HepG2 (cell line): ENCODE results near the gene PTGIS. TPM values are rescaled to one million over a fixed set of nuclear protein-coding genes. Genes with fewer than 3 reads are reported as not detected.

Experiments
- BCL6 ChIP-seq: IDR thresholded peaks from 2 replicates; pipeline ENCODE4 v1.6.1; 2016; ENCODE audit warnings: missing genetic modification reagents, missing compliant biosample characterization
- CEBPZ ChIP-seq: IDR thresholded peaks from 2 replicates; pipeline ENCODE4 v1.6.1; 2012; ENCODE audit warnings: low read length, improper control_type of control experiment
- FOXC1 ChIP-seq: sonication (generic); formaldehyde crosslinking; IDR thresholded peaks from 2 replicates; pipeline ENCODE4 v1.8.0; 2022; ENCODE audit warnings: mild to moderate bottlenecking, missing genetic modification reagents, borderline replicate concordance
- HMGXB3 ChIP-seq: sonication (generic); formaldehyde crosslinking; IDR thresholded peaks from 2 replicates; pipeline ENCODE4 v1.4.0; 2020; ENCODE audit warnings: missing genetic modification reagents, borderline replicate concordance
- NBN ChIP-seq: fragments of 450-650 bp; conservative IDR thresholded peaks from 2 replicates; pipeline ENCODE4 v1.6.1; 2017
- NFAT5 ChIP-seq: sonication (generic); formaldehyde crosslinking; IDR thresholded peaks from 2 replicates; pipeline ENCODE4 v1.4.0; 2020; ENCODE audit warnings: missing genetic modification reagents
- SETDB1 ChIP-seq: sonication (generic); formaldehyde crosslinking; IDR thresholded peaks from 2 replicates; pipeline ENCODE4 v1.5.1; 2020; ENCODE audit warnings: missing genetic modification reagents, mild to moderate bottlenecking, borderline replicate concordance
- SNAPC4 ChIP-seq: sonication (generic); formaldehyde crosslinking; IDR thresholded peaks from 2 replicates; pipeline ENCODE4 v1.4.0; 2020; ENCODE audit warnings: mild to moderate bottlenecking, missing genetic modification reagents
- ZKSCAN8 ChIP-seq: IDR thresholded peaks from 2 replicates; pipeline ENCODE4 v1.6.1; 2016; ENCODE audit warnings: borderline replicate concordance, missing genetic modification reagents, missing compliant biosample characterization
- ZNF326 ChIP-seq: sonication (generic); formaldehyde crosslinking; IDR thresholded peaks from 2 replicates; pipeline ENCODE4 v1.4.0; 2020; ENCODE audit warnings: missing genetic modification reagents, borderline replicate concordance
- ZNF577 ChIP-seq: sonication (generic); formaldehyde crosslinking; IDR thresholded peaks from 2 replicates; pipeline ENCODE4 v1.4.0; 2020; ENCODE audit warnings: mild to moderate bottlenecking, low read depth, missing genetic modification reagents, borderline replicate concordance
- polyA plus RNA-seq, 8 experiments: library from polyadenylated mRNA; depleted of rRNA in 3 of 8; stranded (reverse) in 7 of 8; unstranded in 1 of 8; fragments of >200 nt; fragmentation: Illumina TruSeq in 4 of 8; extraction: Trizol in 4 of 8; gene quantifications; 2 replicates each; pipeline versions ENCODE4 v1.2.1 to v1.2.3, GENCODE V29; 2011 to 2016; ENCODE audit warnings: low read depth in 4 of 8, missing spikeins in 1 of 8, mixed read lengths in 1 of 8; ENCODE audit not compliant: insufficient read depth in 1 of 8
- total RNA-seq, 5 experiments: library from RNA; depleted of rRNA; stranded (reverse); fragments of >200 nt; fragmentation: Illumina TruSeq; extraction: Trizol; gene quantifications; 2 replicates each; pipeline ENCODE4 v1.2.3, GENCODE V29; 2016; ENCODE audit warnings: low read depth in 1 of 5

Gene PTGIS
- total and polyA plus RNA-seq, 2 of the 13 experiments (the other 11 are each of a cell fraction or from before 2014, with no cell fraction given): not detected

- TF ChIP-seq NFAT5: peak; percentile 94
- TF ChIP-seq ZNF577 (CRISPR knock-in tag): no peak
- peak; percentile 76; the same call in 1 of the 2 replicates for TF ChIP-seq SNAPC4 (CRISPR knock-in tag)
- peak; percentile 55; the same call in 1 of the 2 replicates for TF ChIP-seq BCL6
- no peak for TF ChIP-seq SETDB1 (CRISPR knock-in tag)
- peak; percentile 84; the same call in 1 of the 2 replicates for TF ChIP-seq FOXC1 (CRISPR knock-in tag)
- no peak for TF ChIP-seq ZNF326 (CRISPR knock-in tag)
- TF ChIP-seq NBN: no peak
- no peak for TF ChIP-seq CEBPZ
- TF ChIP-seq ZKSCAN8: no peak
- 0 out of 2 replicates have a peak, but pooled peaks have one; percentile 45 for TF ChIP-seq HMGXB3 (CRISPR knock-in tag)
Measured at GRCh38 chr20:49482621-49483017, 85.3 kb downstream of the PTGIS start, which contains the start of gene KCNB1 (continued).
